Trophoblast cell (in vitro differentiated cells and primary cell): ENCODE results near the gene MYLK2.
A peak's percentile ranks its signal among the peaks of the same experiment; 100 is the strongest.

Source experiments
- DNase-seq, 2 donors: peaks; one replicate each; pipeline ENCODE4 v3.0.0-alpha.2; 2016
- H2AFZ ChIP-seq: 2 replicates; pipeline ENCODE4 v1.6.1; 2013; ENCODE audit warnings: low read length, moderate library complexity, mild to moderate bottlenecking; ENCODE audit not compliant: insufficient read depth, poor library complexity
- H2AK5ac ChIP-seq: 2 replicates; pipeline ENCODE4 v1.6.1; 2013; ENCODE audit warnings: mild to moderate bottlenecking, low read length
- H2BK120ac ChIP-seq: 2 replicates; pipeline ENCODE4 v1.6.1; 2013; ENCODE audit warnings: low read length, mild to moderate bottlenecking, moderate library complexity; ENCODE audit not compliant: insufficient read depth, poor library complexity
- H2BK12ac ChIP-seq: 2 replicates; pipeline ENCODE4 v1.6.1; 2013; ENCODE audit warnings: mild to moderate bottlenecking, low read length, moderate library complexity
- H2BK5ac ChIP-seq: 2 replicates; pipeline ENCODE4 v1.6.1; 2013; ENCODE audit warnings: low read length, low read depth, moderate library complexity, mild to moderate bottlenecking; ENCODE audit not compliant: poor library complexity
- H3K14ac ChIP-seq: 2 replicates; pipeline ENCODE4 v1.6.1; 2013; ENCODE audit warnings: mild to moderate bottlenecking, low read length
- H3K18ac ChIP-seq: 2 replicates; pipeline ENCODE4 v1.6.1; 2013; ENCODE audit warnings: mild to moderate bottlenecking, low read length
- H3K23ac ChIP-seq: 2 replicates; pipeline ENCODE4 v1.6.1; 2013; ENCODE audit warnings: low read length
- H3K27ac ChIP-seq: 2 replicates; pipeline ENCODE4 v1.5.1; 2013; ENCODE audit warnings: low read depth, mild to moderate bottlenecking, inconsistent platforms, low read length, moderate library complexity
- H3K27me3 ChIP-seq: 2 replicates; pipeline ENCODE4 v1.6.1; 2013; ENCODE audit warnings: inconsistent platforms, mild to moderate bottlenecking, low read length, moderate library complexity; ENCODE audit not compliant: insufficient read depth
- H3K36me3 ChIP-seq, 2 experiments: 1 replicate in 1 of 2; 2 replicates in 1 of 2; pipeline ENCODE4 v1.6.1; 2013; ENCODE audit warnings: low read length in 2 of 2, mild to moderate bottlenecking in 2 of 2, moderate library complexity in 1 of 2; ENCODE audit not compliant: insufficient read depth in 2 of 2, control insufficient read depth in 1 of 2
- H3K4ac ChIP-seq: 2 replicates; pipeline ENCODE4 v1.6.1; 2013; ENCODE audit warnings: low read depth, mild to moderate bottlenecking, low read length, moderate library complexity
- H3K4me1 ChIP-seq, 2 experiments: 1 replicate in 1 of 2; 2 replicates in 1 of 2; pipeline ENCODE4 v1.6.1; 2013; ENCODE audit warnings: low read length in 2 of 2, mild to moderate bottlenecking in 2 of 2, moderate library complexity in 1 of 2; ENCODE audit not compliant: insufficient read depth in 2 of 2, control insufficient read depth in 1 of 2
- H3K4me2 ChIP-seq: 2 replicates; pipeline ENCODE4 v1.6.1; 2013; ENCODE audit warnings: inconsistent platforms, mild to moderate bottlenecking, low read length, moderate library complexity
- H3K4me3 ChIP-seq: 2 replicates; pipeline ENCODE4 v1.5.1; 2013; ENCODE audit warnings: mild to moderate bottlenecking, low read depth, low read length, inconsistent platforms
- H3K79me1 ChIP-seq: one replicate; pipeline ENCODE4 v1.6.1; 2013; ENCODE audit warnings: low read length
- H3K79me2 ChIP-seq: 2 replicates; pipeline ENCODE4 v1.6.1; 2013; ENCODE audit warnings: low read length, mild to moderate bottlenecking; ENCODE audit not compliant: control insufficient read depth, insufficient read depth, poor library complexity
- H3K9ac ChIP-seq: 2 replicates; pipeline ENCODE4 v1.6.1; 2013; ENCODE audit warnings: mild to moderate bottlenecking, low read length
- H3K9me3 ChIP-seq: 2 replicates; pipeline ENCODE4 v1.6.1; 2013; ENCODE audit warnings: low read depth, mild to moderate bottlenecking, control low read depth, inconsistent platforms, low read length; ENCODE audit not compliant: insufficient read depth
- H4K12ac ChIP-seq: 2 replicates; pipeline ENCODE4 v1.6.1; 2013; ENCODE audit warnings: low read depth, mild to moderate bottlenecking, low read length, moderate library complexity
- H4K8ac ChIP-seq: 2 replicates; pipeline ENCODE4 v1.6.1; 2013; ENCODE audit warnings: low read depth, mild to moderate bottlenecking, low read length, moderate library complexity
- H4K91ac ChIP-seq: one replicate; pipeline ENCODE4 v1.6.1; 2013; ENCODE audit warnings: low read depth, mild to moderate bottlenecking, low read length, moderate library complexity
- WGBS: extraction: QIAGEN DNeasy Blood & Tissue Kit; methylation state at CpG from one replicate; pipeline ENCODE4 v1.1.7; 2013; ENCODE audit warnings: missing lambda C conversion rate; ENCODE audit not compliant: insufficient read length, insufficient coverage; ENCODE audit errors: extremely low coverage; 5-methylcytosine and 5-hydroxymethylcytosine counted together

MYLK2 gene

DNA sequence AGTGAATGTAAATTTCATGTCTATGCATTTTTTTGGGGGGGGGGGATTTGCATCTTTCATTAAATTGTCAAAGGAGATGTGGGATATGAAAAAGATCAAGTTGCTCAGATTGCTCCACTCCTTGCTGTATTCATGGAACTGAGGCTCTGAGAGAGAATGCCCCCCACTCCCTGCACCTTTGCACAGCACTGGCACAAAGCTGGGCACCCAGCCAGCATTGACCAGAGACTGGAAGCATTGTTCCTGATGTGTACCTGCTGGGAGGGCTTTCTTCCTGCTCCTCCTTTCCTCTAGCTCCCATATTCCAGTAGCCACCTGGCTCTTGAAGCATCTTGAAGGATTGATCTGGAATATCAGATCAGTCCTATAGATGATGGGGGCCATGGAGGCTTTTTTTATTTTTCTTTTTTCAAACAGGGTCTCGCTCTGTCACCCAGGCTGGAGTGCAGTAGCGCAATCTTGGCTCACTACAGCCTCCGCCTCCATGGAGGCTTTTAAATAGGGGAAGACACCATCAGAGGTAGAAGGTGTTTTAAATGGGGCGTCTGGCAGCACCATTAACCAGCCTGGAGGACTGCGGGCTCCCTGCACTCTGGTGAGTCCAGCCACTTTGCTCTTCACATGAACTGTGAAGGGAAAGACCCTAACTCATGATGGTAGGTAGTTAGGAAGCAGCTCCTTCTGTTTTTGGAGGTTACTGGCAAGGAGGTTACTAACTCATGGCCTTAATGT, 40.3 kb downstream of the MYLK2 start:
- H3K4me1 ChIP-seq: peaks cover 12 to 14% of the 10 kb centered on the region in 2 experiments
- WGBS: no CpG with 5 or more reads among the region's 5 CpGs
- no peak overlapping the region for H3K4ac ChIP-seq
- no peaks in the 10 kb centered on the region for H3K79me2 ChIP-seq
- H3K9me3 ChIP-seq: no peaks in the 10 kb centered on the region
- H2BK5ac ChIP-seq: no peak overlapping the region
- no peak overlapping the region for H3K27ac ChIP-seq
- H2AK5ac ChIP-seq: no peak overlapping the region
- H3K14ac ChIP-seq: no peak overlapping the region
- H3K79me1 ChIP-seq: no peaks in the 10 kb centered on the region
- no peak overlapping the region for H4K12ac ChIP-seq
- no peak overlapping the region for H3K23ac ChIP-seq
- no peak for DNase-seq
- no peak overlapping the region for H3K4me2 ChIP-seq
- no peak overlapping the region for H2BK120ac ChIP-seq
- H3K18ac ChIP-seq: no peak overlapping the region
- no peak overlapping the region for H3K9ac ChIP-seq
- H4K8ac ChIP-seq: no peak overlapping the region
- no peak overlapping the region for H2BK12ac ChIP-seq
- H2AFZ ChIP-seq: no peak overlapping the region
- H3K27me3 ChIP-seq: no peaks in the 10 kb centered on the region
- no peak overlapping the region for H3K4me3 ChIP-seq
- H3K36me3 ChIP-seq: no peaks in the 10 kb centered on the region
- H4K91ac ChIP-seq: no peak overlapping the region

- WGBS: no CpG with 5 or more reads among the region's 7 CpGs
These were observed 40.8 kb downstream of the MYLK2 start for GRCh38 chr20:31859998-31860380.

DNA sequence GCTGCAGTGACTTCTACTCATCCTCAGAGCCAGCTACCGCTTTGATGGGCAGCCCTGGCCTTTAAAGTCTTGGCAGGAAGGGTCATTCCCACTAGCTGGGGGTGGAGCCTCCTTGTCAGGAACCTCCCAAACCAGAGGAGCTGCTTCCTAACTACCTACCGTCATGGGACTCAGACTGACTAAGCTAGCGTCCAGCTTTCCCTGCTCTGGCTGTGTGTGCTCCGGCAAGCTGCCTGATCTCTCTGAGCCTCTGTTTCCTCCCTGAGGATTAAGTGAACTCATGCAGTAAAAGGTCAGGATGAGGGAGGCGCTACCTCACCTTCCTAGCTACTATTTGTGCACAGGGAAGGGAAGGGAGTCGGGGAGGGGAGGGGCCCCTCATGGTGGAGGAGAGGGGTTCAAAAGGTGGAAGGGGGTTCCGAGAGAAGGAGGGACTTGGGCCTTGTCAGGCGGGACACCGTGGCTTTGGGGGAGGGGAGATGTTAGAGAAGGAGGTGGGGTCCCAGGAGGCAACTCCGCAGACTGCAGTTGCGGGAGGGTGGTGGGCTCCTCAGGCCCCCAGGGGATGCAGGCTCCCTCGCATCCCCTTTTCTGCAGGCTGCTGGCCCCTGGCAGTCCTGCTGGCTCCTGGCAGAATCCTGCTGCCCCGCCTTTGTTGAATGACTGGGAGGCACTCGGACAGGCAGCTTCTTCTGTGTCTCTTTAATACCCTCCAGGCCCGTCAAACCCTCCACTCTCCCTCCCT, 41.4 kb downstream of the MYLK2 start:
- no peaks in the 10 kb centered on the region for H3K79me2 ChIP-seq
- H3K79me1 ChIP-seq: no peaks in the 10 kb centered on the region
- H2AFZ ChIP-seq: peak overlapping the region; percentile 59
- H3K14ac ChIP-seq: no peak overlapping the region
- WGBS: no CpG with 5 or more reads among the region's 15 CpGs
- H4K8ac ChIP-seq: peak overlapping the region; percentile 10
- H2AK5ac ChIP-seq: no peak overlapping the region
- peak overlapping the region; percentile 87 for H3K4me2 ChIP-seq
- no peaks in the 10 kb centered on the region for H3K9me3 ChIP-seq
- no peak overlapping the region for H3K9ac ChIP-seq
- H2BK120ac ChIP-seq: no peak overlapping the region
- peaks cover 12 to 14% of the 10 kb centered on the region in 2 experiments for H3K4me1 ChIP-seq
- DNase-seq: peak; percentile 77 to 86
- no peaks in the 10 kb centered on the region for H3K36me3 ChIP-seq
- no peak overlapping the region for H3K27ac ChIP-seq
- no peak overlapping the region for H4K91ac ChIP-seq
- no peak overlapping the region for H3K4ac ChIP-seq
- H3K4me3 ChIP-seq: no peak overlapping the region
- H4K12ac ChIP-seq: no peak overlapping the region
- no peak overlapping the region for H3K18ac ChIP-seq
- no peak overlapping the region for H2BK5ac ChIP-seq
- H3K27me3 ChIP-seq: no peaks in the 10 kb centered on the region
- H2BK12ac ChIP-seq: no peak overlapping the region
- no peak overlapping the region for H3K23ac ChIP-seq

More at GRCh38 chr20:31859998-31860380, 40.8 kb downstream of the MYLK2 start:
- Histone ChIP-seq H2BK12ac (no peak overlapping the region), H2AFZ (no peak overlapping the region), H2BK120ac (no peak overlapping the region), H4K91ac (no peak overlapping the region), H3K4me2 (no peak overlapping the region), H3K9ac (no peak overlapping the region), H3K18ac (no peak overlapping the region), H3K9me3 (no peaks in the 10 kb centered on the region), H3K4ac (no peak overlapping the region), H3K27ac (no peak overlapping the region), H2AK5ac (no peak overlapping the region), H3K79me2 (no peaks in the 10 kb centered on the region), H3K79me1 (no peaks in the 10 kb centered on the region), H4K8ac (no peak overlapping the region), H3K14ac (no peak overlapping the region), H3K36me3 (no peaks in the 10 kb centered on the region), H3K4me1 (peaks cover 12 to 14% of the 10 kb centered on the region in 2 experiments), H3K27me3 (no peaks in the 10 kb centered on the region), H3K4me3 (no peak overlapping the region), H3K23ac (no peak overlapping the region), H4K12ac (no peak overlapping the region), H2BK5ac (no peak overlapping the region)
- no peak for DNase-seq

DNA sequence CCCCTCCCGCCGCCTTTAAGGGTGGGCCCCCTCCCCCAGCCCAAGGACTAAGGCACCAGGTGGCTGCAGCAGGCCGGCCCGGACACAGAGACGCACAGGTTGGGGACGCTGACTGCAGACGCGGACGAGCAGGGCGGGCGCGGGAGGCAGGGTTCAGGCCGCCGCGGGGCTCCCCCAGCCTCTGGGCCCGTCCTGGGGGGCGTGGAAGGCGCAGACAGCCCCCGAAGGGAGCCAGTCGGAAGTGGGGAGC, 41.9 kb downstream of the MYLK2 start:
- no CpG with 5 or more reads among the region's 20 CpGs for WGBS
- Histone ChIP-seq H4K12ac (no peak overlapping the region), H4K8ac (peak overlapping the region; percentile 52), H3K27ac (no peak overlapping the region), H3K79me1 (no peaks in the 10 kb centered on the region), H3K27me3 (no peaks in the 10 kb centered on the region), H3K4me1 (peaks cover 12 to 14% of the 10 kb centered on the region in 2 experiments), H3K18ac (no peak overlapping the region), H2AFZ (peak overlapping the region; percentile 59), H3K79me2 (no peaks in the 10 kb centered on the region), H3K23ac (no peak overlapping the region), H3K4me2 (peak overlapping the region; percentile 87), H3K9ac (no peak overlapping the region), H3K14ac (peak overlapping the region; percentile 24), H3K9me3 (no peaks in the 10 kb centered on the region), H2BK120ac (no peak overlapping the region), H3K36me3 (no peaks in the 10 kb centered on the region), H3K4ac (no peak overlapping the region), H2BK12ac (no peak overlapping the region), H2AK5ac (no peak overlapping the region), H4K91ac (no peak overlapping the region), H3K4me3 (peak overlapping the region; percentile 62), H2BK5ac (no peak overlapping the region)
- no peak for DNase-seq
